Liver (tissue), 9 donors: Measurements from ENCODE around the gene DDX59. TPM values are rescaled to one million over a fixed set of nuclear protein-coding genes. Genes with fewer than 3 reads are reported as not detected.

ENCODE experiments used
- DNase-seq: peaks from one replicate; pipeline ENCODE4 v3.0.0-alpha.2; 2017; ENCODE audit warnings: low spot score
- H3K27ac ChIP-seq, 2 donors: one replicate each; pipeline ENCODE4 v1.7.0; 2013; ENCODE audit warnings: inconsistent platforms in 2 of 2, low read length in 2 of 2, control low read depth in 1 of 2, low read depth in 1 of 2, mild to moderate bottlenecking in 1 of 2
- H3K27me3 ChIP-seq, 4 donors: one replicate each; pipeline versions ENCODE4 v1.6.1 to v1.7.0; 2013; ENCODE audit warnings: low read length in 3 of 4, inconsistent platforms in 1 of 4, mild to moderate bottlenecking in 1 of 4, moderate library complexity in 1 of 4; ENCODE audit not compliant: control insufficient read depth in 4 of 4, insufficient read depth in 4 of 4
- H3K36me3 ChIP-seq, 4 donors: one replicate each; pipeline versions ENCODE4 v1.6.1 to v1.7.0; 2013; ENCODE audit warnings: low read length in 3 of 4, mild to moderate bottlenecking in 3 of 4, low read depth in 1 of 4, moderate library complexity in 1 of 4; ENCODE audit not compliant: control insufficient read depth in 4 of 4, insufficient read depth in 3 of 4
- H3K4me1 ChIP-seq, 4 donors: one replicate each; pipeline versions ENCODE4 v1.6.1 to v1.7.0; 2013; ENCODE audit warnings: low read length in 3 of 4, mild to moderate bottlenecking in 3 of 4, moderate library complexity in 1 of 4; ENCODE audit not compliant: control insufficient read depth in 4 of 4, insufficient read depth in 4 of 4
- H3K4me3 ChIP-seq, 3 donors: one replicate each; pipeline versions ENCODE4 v1.6.1 to v1.7.0; 2013; ENCODE audit warnings: low read length in 3 of 3, control low read depth in 1 of 3, low read depth in 1 of 3, mild to moderate bottlenecking in 1 of 3
- H3K9ac ChIP-seq, 2 donors: one replicate each; pipeline ENCODE4 v1.7.0; 2013; ENCODE audit warnings: low read length in 2 of 2, mild to moderate bottlenecking in 2 of 2, moderate library complexity in 2 of 2, control low read depth in 1 of 2, low read depth in 1 of 2
- H3K9me3 ChIP-seq, 4 donors: one replicate each; pipeline versions ENCODE4 v1.6.1 to v1.7.0; 2013; ENCODE audit warnings: low read length in 3 of 4; ENCODE audit not compliant: control insufficient read depth in 4 of 4
- EGR1 ChIP-seq, 2 donors: IDR thresholded peaks; 2 replicates each; pipeline ENCODE4 v1.6.1; 2016 to 2018; ENCODE audit warnings: antibody characterized with exemption in 2 of 2, low read depth in 2 of 2
- FOXA1 ChIP-seq: IDR thresholded peaks from 2 replicates; pipeline ENCODE4 v1.6.1; 2016; ENCODE audit warnings: antibody characterized with exemption
- FOXA2 ChIP-seq: IDR thresholded peaks from 2 replicates; pipeline ENCODE4 v1.6.1; 2016; ENCODE audit warnings: antibody characterized with exemption
- GABPA ChIP-seq, 2 donors: IDR thresholded peaks in 1 of 2; conservative IDR thresholded peaks in 1 of 2; 2 replicates each; pipeline ENCODE4 v1.6.1; 2016; ENCODE audit warnings: antibody characterized with exemption in 2 of 2, mild to moderate bottlenecking in 1 of 2, moderate library complexity in 1 of 2
- HNF4A ChIP-seq, 2 donors: conservative IDR thresholded peaks; 2 replicates each; pipeline ENCODE4 v1.6.1; 2016; ENCODE audit warnings: antibody characterized with exemption in 2 of 2, mild to moderate bottlenecking in 2 of 2
- HNF4G ChIP-seq: IDR thresholded peaks from 2 replicates; pipeline ENCODE4 v1.6.1; 2016; ENCODE audit warnings: antibody characterized with exemption
- JUND ChIP-seq, 2 donors: IDR thresholded peaks; 2 replicates each; pipeline ENCODE4 v1.6.1; 2016; ENCODE audit warnings: antibody characterized with exemption in 2 of 2
- NR2F2 ChIP-seq: IDR thresholded peaks from 2 replicates; pipeline ENCODE4 v1.6.1; 2016; ENCODE audit warnings: antibody characterized with exemption
- RAD21 ChIP-seq, 2 donors: IDR thresholded peaks; 2 replicates each; pipeline ENCODE4 v1.6.1; 2016; ENCODE audit warnings: antibody characterized with exemption in 2 of 2, mild to moderate bottlenecking in 2 of 2
- RXRA ChIP-seq, 2 donors: IDR thresholded peaks; 2 replicates each; pipeline ENCODE4 v1.6.1; 2017 to 2018; ENCODE audit warnings: antibody characterized with exemption in 2 of 2, mild to moderate bottlenecking in 1 of 2
- SP1 ChIP-seq: IDR thresholded peaks from 2 replicates; pipeline ENCODE4 v1.6.1; 2018; ENCODE audit warnings: antibody characterized with exemption, mild to moderate bottlenecking
- TAF1 ChIP-seq: conservative IDR thresholded peaks from 2 replicates; pipeline ENCODE4 v1.6.1; 2016; ENCODE audit warnings: antibody characterized with exemption, mild to moderate bottlenecking
- YY1 ChIP-seq: IDR thresholded peaks from 2 replicates; pipeline ENCODE4 v1.6.1; 2016; ENCODE audit warnings: antibody characterized with exemption, mild to moderate bottlenecking
- WGBS: extraction: QIAGEN DNeasy Blood & Tissue Kit; methylation state at CpG from one replicate; pipeline ENCODE4 v1.1.7; 2013; 5-methylcytosine and 5-hydroxymethylcytosine counted together
- polyA plus RNA-seq, 2 donors: library from polyadenylated mRNA; stranded (reverse) in 1 of 2; unstranded in 1 of 2; fragments of 200-250 nt in 1 of 2; fragments of >200 nt in 1 of 2; fragmentation: Nextera tagmentation in 1 of 2; extraction: Ambion mirVana in 1 of 2; gene quantifications; one replicate each; pipeline versions ENCODE4 v1.2.1 to v1.2.3, GENCODE V29; 2013 to 2015
- total RNA-seq, 2 donors: library from RNA; depleted of rRNA; stranded (reverse); fragments of >200 nt; gene quantifications; one replicate each; pipeline ENCODE4 v1.2.3, GENCODE V29; 2014
- TF ChIP-seq, protein P1 (sequence below): IDR thresholded peaks from 2 replicates; pipeline ENCODE4 v1.6.1; 2016; ENCODE audit warnings: antibody characterized with exemption
- TF ChIP-seq, protein P2 (sequence below): IDR thresholded peaks from 2 replicates; pipeline ENCODE4 v1.6.1; 2016; ENCODE audit warnings: antibody characterized with exemption
- TF ChIP-seq, protein P3 (sequence below): IDR thresholded peaks from 2 replicates; pipeline ENCODE4 v1.6.1; 2016; ENCODE audit warnings: antibody characterized with exemption
- TF ChIP-seq, protein P4 (sequence below): IDR thresholded peaks from 2 replicates; pipeline ENCODE4 v1.6.1; 2016; ENCODE audit warnings: antibody characterized with exemption, mild to moderate bottlenecking
- TF ChIP-seq, protein P5 (sequence below): fragments of 150-350 bp; IDR thresholded peaks from 2 replicates; pipeline ENCODE4 v1.5.1; 2017; ENCODE audit warnings: improper control_type of control experiment, low read depth, low read length; ENCODE audit not compliant: missing input control
- donor health status: healthy.
- donor health status: healthy.
- donor health status: healthy.
- donor health status: healthy.
- donor health status: healthy.

Gene DDX59
- total and polyA plus RNA-seq, 4 donors = 5.8 to 12.1 (median 8.6) TPM

DNA sequence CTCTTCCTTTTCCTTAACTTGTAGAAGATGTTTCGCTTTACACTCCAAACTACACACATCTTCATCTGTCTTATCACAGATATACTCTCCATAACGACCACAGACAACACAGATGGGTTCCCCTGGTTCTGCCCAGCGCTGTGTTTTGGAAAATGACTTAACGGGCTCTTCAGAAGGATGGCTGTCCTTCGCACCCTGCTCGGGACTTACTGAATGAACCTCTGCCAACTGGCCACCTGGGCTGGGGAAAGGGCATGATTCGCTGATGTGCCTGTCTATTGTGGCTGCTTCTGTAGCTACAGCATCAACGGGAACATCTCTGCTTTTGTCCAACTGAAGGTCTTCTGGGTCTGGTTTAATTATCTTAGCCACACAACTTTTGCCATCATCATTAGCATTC is 3.4 kb downstream of the DDX59 start:
- Histone ChIP-seq H3K27me3 (no peaks in the 10 kb centered on the region), H3K9me3 (no peaks in the 10 kb centered on the region), H3K36me3 (peaks cover 5 to 24% (median 8%) of the 10 kb centered on the region in 4 donors), H3K4me3 (no peak overlapping the region), H3K4me1 (peaks cover 4 to 16% (median 5%) of the 10 kb centered on the region in 4 donors), H3K27ac (no peak overlapping the region), H3K9ac (no peak overlapping the region)
- TF ChIP-seq FOXA1 (no peak), EGR1 (IDR thresholded peaks at IDR 0.05; ENCODE audit: low read depth in 2 of 2) (no peak), RXRA (IDR thresholded peaks at IDR 0.05) (no peak), YY1 (no peak), FOXA2 (no peak), JUND (IDR thresholded peaks at IDR 0.05) (no peak), NR2F2 (no peak), RAD21 (IDR thresholded peaks at IDR 0.05) (no peak), HNF4A (conservative IDR thresholded peaks at IDR 0.05) (no peak), TAF1 (no peak), GABPA (IDR thresholded peaks at IDR 0.05 in 1 of 2, conservative IDR thresholded peaks at IDR 0.05 in 1 of 2) (no peak), HNF4G (no peak), SP1 (no peak)
- TF ChIP-seq, protein P1, sequence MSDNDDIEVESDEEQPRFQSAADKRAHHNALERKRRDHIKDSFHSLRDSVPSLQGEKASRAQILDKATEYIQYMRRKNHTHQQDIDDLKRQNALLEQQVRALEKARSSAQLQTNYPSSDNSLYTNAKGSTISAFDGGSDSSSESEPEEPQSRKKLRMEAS = no peak
- TF ChIP-seq, protein P2, sequence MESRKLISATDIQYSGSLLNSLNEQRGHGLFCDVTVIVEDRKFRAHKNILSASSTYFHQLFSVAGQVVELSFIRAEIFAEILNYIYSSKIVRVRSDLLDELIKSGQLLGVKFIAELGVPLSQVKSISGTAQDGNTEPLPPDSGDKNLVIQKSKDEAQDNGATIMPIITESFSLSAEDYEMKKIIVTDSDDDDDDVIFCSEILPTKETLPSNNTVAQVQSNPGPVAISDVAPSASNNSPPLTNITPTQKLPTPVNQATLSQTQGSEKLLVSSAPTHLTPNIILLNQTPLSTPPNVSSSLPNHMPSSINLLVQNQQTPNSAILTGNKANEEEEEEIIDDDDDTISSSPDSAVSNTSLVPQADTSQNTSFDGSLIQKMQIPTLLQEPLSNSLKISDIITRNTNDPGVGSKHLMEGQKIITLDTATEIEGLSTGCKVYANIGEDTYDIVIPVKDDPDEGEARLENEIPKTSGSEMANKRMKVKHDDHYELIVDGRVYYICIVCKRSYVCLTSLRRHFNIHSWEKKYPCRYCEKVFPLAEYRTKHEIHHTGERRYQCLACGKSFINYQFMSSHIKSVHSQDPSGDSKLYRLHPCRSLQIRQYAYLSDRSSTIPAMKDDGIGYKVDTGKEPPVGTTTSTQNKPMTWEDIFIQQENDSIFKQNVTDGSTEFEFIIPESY = no peak
- TF ChIP-seq, protein P3, sequence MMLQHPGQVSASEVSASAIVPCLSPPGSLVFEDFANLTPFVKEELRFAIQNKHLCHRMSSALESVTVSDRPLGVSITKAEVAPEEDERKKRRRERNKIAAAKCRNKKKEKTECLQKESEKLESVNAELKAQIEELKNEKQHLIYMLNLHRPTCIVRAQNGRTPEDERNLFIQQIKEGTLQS = no peak
- TF ChIP-seq, protein P4, sequence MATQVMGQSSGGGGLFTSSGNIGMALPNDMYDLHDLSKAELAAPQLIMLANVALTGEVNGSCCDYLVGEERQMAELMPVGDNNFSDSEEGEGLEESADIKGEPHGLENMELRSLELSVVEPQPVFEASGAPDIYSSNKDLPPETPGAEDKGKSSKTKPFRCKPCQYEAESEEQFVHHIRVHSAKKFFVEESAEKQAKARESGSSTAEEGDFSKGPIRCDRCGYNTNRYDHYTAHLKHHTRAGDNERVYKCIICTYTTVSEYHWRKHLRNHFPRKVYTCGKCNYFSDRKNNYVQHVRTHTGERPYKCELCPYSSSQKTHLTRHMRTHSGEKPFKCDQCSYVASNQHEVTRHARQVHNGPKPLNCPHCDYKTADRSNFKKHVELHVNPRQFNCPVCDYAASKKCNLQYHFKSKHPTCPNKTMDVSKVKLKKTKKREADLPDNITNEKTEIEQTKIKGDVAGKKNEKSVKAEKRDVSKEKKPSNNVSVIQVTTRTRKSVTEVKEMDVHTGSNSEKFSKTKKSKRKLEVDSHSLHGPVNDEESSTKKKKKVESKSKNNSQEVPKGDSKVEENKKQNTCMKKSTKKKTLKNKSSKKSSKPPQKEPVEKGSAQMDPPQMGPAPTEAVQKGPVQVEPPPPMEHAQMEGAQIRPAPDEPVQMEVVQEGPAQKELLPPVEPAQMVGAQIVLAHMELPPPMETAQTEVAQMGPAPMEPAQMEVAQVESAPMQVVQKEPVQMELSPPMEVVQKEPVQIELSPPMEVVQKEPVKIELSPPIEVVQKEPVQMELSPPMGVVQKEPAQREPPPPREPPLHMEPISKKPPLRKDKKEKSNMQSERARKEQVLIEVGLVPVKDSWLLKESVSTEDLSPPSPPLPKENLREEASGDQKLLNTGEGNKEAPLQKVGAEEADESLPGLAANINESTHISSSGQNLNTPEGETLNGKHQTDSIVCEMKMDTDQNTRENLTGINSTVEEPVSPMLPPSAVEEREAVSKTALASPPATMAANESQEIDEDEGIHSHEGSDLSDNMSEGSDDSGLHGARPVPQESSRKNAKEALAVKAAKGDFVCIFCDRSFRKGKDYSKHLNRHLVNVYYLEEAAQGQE = no peak
- TF ChIP-seq, protein P5, sequence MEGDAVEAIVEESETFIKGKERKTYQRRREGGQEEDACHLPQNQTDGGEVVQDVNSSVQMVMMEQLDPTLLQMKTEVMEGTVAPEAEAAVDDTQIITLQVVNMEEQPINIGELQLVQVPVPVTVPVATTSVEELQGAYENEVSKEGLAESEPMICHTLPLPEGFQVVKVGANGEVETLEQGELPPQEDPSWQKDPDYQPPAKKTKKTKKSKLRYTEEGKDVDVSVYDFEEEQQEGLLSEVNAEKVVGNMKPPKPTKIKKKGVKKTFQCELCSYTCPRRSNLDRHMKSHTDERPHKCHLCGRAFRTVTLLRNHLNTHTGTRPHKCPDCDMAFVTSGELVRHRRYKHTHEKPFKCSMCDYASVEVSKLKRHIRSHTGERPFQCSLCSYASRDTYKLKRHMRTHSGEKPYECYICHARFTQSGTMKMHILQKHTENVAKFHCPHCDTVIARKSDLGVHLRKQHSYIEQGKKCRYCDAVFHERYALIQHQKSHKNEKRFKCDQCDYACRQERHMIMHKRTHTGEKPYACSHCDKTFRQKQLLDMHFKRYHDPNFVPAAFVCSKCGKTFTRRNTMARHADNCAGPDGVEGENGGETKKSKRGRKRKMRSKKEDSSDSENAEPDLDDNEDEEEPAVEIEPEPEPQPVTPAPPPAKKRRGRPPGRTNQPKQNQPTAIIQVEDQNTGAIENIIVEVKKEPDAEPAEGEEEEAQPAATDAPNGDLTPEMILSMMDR = no peak
- DNase-seq = no peak
- WGBS = 86% methylated on average over 8 of the region's 8 CpGs
